WTC11 (cell line): ENCODE measurements around the gene TPK1.

Experiments
- FOXP1 ChIP-seq: sonication (generic); formaldehyde crosslinking; IDR thresholded peaks from 2 replicates; pipeline ENCODE4 v1.8.0; 2022; ENCODE audit warnings: missing genetic modification reagents, mild to moderate bottlenecking, moderate library complexity, borderline replicate concordance
- HMGA2 ChIP-seq: fragments of 250-450 bp; sonication (Bioruptor Pico); IDR thresholded peaks from 2 replicates; pipeline ENCODE4 v1.4.0; 2021; ENCODE audit warnings: mild to moderate bottlenecking, moderate library complexity
- NR1H2 ChIP-seq: sonication (generic); formaldehyde crosslinking; IDR thresholded peaks from 2 replicates; pipeline ENCODE4 v1.9.0; 2021; ENCODE audit warnings: mild to moderate bottlenecking, moderate library complexity, missing genetic modification reagents
- TCF7 ChIP-seq: sonication (generic); formaldehyde crosslinking; IDR thresholded peaks from 2 replicates; pipeline ENCODE4 v1.8.0; 2022; ENCODE audit warnings: mild to moderate bottlenecking, low read depth, missing genetic modification reagents, moderate library complexity
- ZNF396 ChIP-seq: fragments of 250-450 bp; sonication (Bioruptor Pico); IDR thresholded peaks from 2 replicates; pipeline ENCODE4 v1.8.0; 2021; ENCODE audit warnings: mild to moderate bottlenecking, moderate library complexity, borderline replicate concordance
- TF ChIP-seq, protein P1 (sequence below): fragments of 200-600 bp; IDR thresholded peaks from 2 replicates; pipeline ENCODE4 v1.8.0; 2022; ENCODE audit warnings: antibody characterized with exemption
- TF ChIP-seq, protein P2 (sequence below): sonication (generic); formaldehyde crosslinking; IDR thresholded peaks from 2 replicates; pipeline ENCODE4 v1.8.1; 2023; ENCODE audit warnings: mild to moderate bottlenecking, missing genetic modification reagents, moderate library complexity
- TF ChIP-seq, protein P3 (sequence below): sonication (generic); formaldehyde crosslinking; IDR thresholded peaks from 2 replicates; pipeline ENCODE4 v1.8.0; 2023; ENCODE audit warnings: mild to moderate bottlenecking, missing genetic modification reagents

DNA sequence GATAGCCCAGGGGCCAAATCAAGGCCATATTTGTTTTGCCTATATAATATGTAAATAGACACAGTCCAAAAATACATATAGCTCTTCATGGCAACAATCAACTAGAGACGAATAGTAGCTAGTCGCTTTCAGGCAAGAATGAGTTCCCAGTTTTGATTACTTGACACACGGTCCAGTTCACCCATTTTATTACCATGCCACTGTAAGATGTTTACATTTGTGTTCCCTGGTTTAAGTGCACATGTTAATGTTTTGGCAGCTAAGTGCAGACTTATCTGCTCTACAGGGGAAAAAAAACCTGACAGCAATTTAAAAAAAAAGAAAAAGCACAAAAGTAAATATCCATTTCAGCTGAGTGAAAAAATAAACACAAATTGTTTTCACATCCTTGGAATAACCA is 213.1 kb downstream of the TPK1 start:
- TF ChIP-seq FOXP1 (CRISPR knock-in tag) (no peak), TCF7 (no peak), ZNF396 (no peak), NR1H2 (CRISPR knock-in tag) (no peak), HMGA2 (CRISPR knock-in tag) (no peak)
- TF ChIP-seq, protein P1, sequence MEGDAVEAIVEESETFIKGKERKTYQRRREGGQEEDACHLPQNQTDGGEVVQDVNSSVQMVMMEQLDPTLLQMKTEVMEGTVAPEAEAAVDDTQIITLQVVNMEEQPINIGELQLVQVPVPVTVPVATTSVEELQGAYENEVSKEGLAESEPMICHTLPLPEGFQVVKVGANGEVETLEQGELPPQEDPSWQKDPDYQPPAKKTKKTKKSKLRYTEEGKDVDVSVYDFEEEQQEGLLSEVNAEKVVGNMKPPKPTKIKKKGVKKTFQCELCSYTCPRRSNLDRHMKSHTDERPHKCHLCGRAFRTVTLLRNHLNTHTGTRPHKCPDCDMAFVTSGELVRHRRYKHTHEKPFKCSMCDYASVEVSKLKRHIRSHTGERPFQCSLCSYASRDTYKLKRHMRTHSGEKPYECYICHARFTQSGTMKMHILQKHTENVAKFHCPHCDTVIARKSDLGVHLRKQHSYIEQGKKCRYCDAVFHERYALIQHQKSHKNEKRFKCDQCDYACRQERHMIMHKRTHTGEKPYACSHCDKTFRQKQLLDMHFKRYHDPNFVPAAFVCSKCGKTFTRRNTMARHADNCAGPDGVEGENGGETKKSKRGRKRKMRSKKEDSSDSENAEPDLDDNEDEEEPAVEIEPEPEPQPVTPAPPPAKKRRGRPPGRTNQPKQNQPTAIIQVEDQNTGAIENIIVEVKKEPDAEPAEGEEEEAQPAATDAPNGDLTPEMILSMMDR, result no peak
- TF ChIP-seq, protein P2, sequence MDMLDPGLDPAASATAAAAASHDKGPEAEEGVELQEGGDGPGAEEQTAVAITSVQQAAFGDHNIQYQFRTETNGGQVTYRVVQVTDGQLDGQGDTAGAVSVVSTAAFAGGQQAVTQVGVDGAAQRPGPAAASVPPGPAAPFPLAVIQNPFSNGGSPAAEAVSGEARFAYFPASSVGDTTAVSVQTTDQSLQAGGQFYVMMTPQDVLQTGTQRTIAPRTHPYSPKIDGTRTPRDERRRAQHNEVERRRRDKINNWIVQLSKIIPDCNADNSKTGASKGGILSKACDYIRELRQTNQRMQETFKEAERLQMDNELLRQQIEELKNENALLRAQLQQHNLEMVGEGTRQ (CRISPR knock-in tag), result no peak
- TF ChIP-seq, protein P3, sequence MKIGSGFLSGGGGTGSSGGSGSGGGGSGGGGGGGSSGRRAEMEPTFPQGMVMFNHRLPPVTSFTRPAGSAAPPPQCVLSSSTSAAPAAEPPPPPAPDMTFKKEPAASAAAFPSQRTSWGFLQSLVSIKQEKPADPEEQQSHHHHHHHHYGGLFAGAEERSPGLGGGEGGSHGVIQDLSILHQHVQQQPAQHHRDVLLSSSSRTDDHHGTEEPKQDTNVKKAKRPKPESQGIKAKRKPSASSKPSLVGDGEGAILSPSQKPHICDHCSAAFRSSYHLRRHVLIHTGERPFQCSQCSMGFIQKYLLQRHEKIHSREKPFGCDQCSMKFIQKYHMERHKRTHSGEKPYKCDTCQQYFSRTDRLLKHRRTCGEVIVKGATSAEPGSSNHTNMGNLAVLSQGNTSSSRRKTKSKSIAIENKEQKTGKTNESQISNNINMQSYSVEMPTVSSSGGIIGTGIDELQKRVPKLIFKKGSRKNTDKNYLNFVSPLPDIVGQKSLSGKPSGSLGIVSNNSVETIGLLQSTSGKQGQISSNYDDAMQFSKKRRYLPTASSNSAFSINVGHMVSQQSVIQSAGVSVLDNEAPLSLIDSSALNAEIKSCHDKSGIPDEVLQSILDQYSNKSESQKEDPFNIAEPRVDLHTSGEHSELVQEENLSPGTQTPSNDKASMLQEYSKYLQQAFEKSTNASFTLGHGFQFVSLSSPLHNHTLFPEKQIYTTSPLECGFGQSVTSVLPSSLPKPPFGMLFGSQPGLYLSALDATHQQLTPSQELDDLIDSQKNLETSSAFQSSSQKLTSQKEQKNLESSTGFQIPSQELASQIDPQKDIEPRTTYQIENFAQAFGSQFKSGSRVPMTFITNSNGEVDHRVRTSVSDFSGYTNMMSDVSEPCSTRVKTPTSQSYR (CRISPR knock-in tag), result no peak
